Inferior parietal cortex (tissue), 1 donor: ENCODE results near the gene LRRC55.

ENCODE experiments used
- DNase-seq: peaks from one replicate; pipeline ENCODE4 v3.0.0-alpha.2; 2016; ENCODE audit errors: extremely low spot score

LRRC55 gene

GRCh38 chr11:57235761-57236703 lies 54.3 kb downstream of the LRRC55 start:
- DNase-seq, result no peak

- no peak for DNase-seq
Measured at GRCh38 chr11:57237204-57237681, 55.5 kb downstream of the LRRC55 start, which contains the start of gene APLNR. APLNR (minus strand) TSS chr11:57237250; CDS start chr11:57237004, 246 bp downstream.

GRCh38 chr11:57239348-57239747 lies 57.6 kb downstream of the LRRC55 start:
- DNase-seq, result no peak

- DNase-seq, result no peak
Measured at GRCh38 chr11:57240007-57240406, 58.3 kb downstream of the LRRC55 start.

- DNase-seq, result no peak
Measured at GRCh38 chr11:57240757-57241156, 59.0 kb downstream of the LRRC55 start.
